Thymus (tissue), 11 donors: ENCODE data around the gene SMIM29. TPM values are rescaled to one million over a fixed set of nuclear protein-coding genes. Genes with fewer than 3 reads are reported as not detected.

ENCODE experiments used
- DNase-seq, 9 donors: peaks; one replicate each; pipeline ENCODE4 v3.0.0-alpha.2; 2013; ENCODE audit warnings: low spot score in 9 of 9, low read depth in 6 of 9, missing footprints in 1 of 9
- H3K27ac ChIP-seq, 2 donors: one replicate each; pipeline ENCODE4 v1.5.1; 2013; ENCODE audit warnings: control low read depth in 1 of 2, low read depth in 1 of 2, low read length in 1 of 2, mild to moderate bottlenecking in 1 of 2, moderate library complexity in 1 of 2
- H3K27me3 ChIP-seq, 2 donors: one replicate each; pipeline ENCODE4 v1.5.1; 2013; ENCODE audit warnings: low read length in 1 of 2; ENCODE audit not compliant: control insufficient read depth in 2 of 2, insufficient read depth in 1 of 2
- H3K36me3 ChIP-seq, 2 donors: one replicate each; pipeline ENCODE4 v1.5.1; 2013; ENCODE audit warnings: low read length in 1 of 2, mild to moderate bottlenecking in 1 of 2, moderate library complexity in 1 of 2; ENCODE audit not compliant: control insufficient read depth in 2 of 2, insufficient read depth in 2 of 2
- H3K4me1 ChIP-seq, 2 donors: one replicate each; pipeline ENCODE4 v1.5.1; 2013; ENCODE audit warnings: low read length in 2 of 2; ENCODE audit not compliant: control insufficient read depth in 2 of 2, insufficient read depth in 2 of 2
- H3K4me3 ChIP-seq, 2 donors: one replicate each; pipeline ENCODE4 v1.5.1; 2013; ENCODE audit warnings: low read length in 2 of 2, control low read depth in 1 of 2, mild to moderate bottlenecking in 1 of 2
- H3K9me3 ChIP-seq, 2 donors: one replicate each; pipeline ENCODE4 v1.5.1; 2013; ENCODE audit warnings: low read length in 1 of 2, mild to moderate bottlenecking in 1 of 2; ENCODE audit not compliant: control insufficient read depth in 2 of 2, insufficient read depth in 1 of 2
- WGBS: extraction: QIAGEN DNeasy Blood & Tissue Kit; methylation state at CpG from one replicate; pipeline ENCODE4 v1.1.7; 2013; 5-methylcytosine and 5-hydroxymethylcytosine counted together
- polyA plus RNA-seq: library from polyadenylated mRNA; stranded (reverse); fragments of 200-250 nt; gene quantifications from one replicate; pipeline ENCODE4 v1.2.3, GENCODE V29; 2013
- total RNA-seq: library from RNA; stranded (reverse); fragments of 120-200 nt; gene quantifications from one replicate; pipeline ENCODE4 v1.2.4, GENCODE V29; 2013
- donor health status: healthy.

SMIM29 gene
- total and polyA plus RNA-seq, 2 donors = 16.4 to 43.3 TPM

DNA sequence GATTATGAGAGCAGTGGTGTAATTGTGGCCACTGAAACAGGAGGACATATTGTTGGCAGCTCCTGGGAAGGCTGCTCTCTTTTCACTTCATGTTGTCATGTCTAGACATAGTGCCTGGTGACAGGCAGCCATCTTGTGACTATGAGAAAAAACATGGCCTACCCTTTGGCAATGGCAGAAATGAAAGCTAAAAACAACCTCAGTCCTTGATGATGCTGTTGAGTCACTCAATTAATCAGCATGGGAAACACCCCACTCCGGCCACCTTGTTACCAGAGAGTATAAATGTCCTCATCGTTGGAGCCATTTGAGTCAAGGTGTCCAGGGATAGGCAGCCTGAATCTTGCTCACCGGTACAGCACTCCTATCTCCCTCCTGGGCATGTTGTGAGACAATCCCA lies 43.3 kb downstream of the SMIM29 start:
- Histone ChIP-seq H3K27ac (no peak overlapping the region), H3K4me3 (no peak overlapping the region), H3K4me1 (no peaks in the 10 kb centered on the region), H3K9me3 (peaks cover 0 to 14% of the 10 kb centered on the region in 2 donors), H3K36me3 (no peaks in the 10 kb centered on the region), H3K27me3 (no peaks in the 10 kb centered on the region)
- WGBS = 99% methylated on average over 3 of the region's 3 CpGs
- no peak for DNase-seq

DNA sequence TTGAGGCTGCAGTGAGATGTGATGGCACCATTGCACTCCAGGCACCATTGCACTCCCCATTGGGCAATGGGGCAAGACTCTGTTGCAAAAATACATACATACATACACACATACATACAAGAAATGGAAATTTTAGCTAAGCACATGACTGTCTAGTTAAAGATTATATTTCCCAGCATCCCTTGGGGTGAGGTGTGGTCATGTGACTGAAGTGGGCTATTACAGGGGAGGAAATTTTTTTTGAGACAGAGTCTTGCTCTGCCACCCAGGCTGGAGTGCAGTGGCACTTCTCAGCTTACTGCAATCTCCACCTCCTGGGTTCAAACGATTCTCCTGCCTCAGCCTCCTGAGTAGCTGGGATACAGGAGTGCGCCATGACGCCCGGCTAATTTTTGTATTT lies 44.1 kb downstream of the SMIM29 start:
- Histone ChIP-seq H3K4me1 (no peaks in the 10 kb centered on the region), H3K27me3 (no peaks in the 10 kb centered on the region), H3K9me3 (peaks cover 0 to 14% of the 10 kb centered on the region in 2 donors), H3K27ac (no peak overlapping the region), H3K4me3 (no peak overlapping the region), H3K36me3 (no peaks in the 10 kb centered on the region)
- 84% methylated on average over 4 of the region's 4 CpGs for WGBS
- DNase-seq = no peak

- Histone ChIP-seq H3K4me1 (no peaks in the 10 kb centered on the region), H3K36me3 (no peaks in the 10 kb centered on the region), H3K27ac (no peak overlapping the region), H3K4me3 (no peak overlapping the region), H3K9me3 (peaks cover 0 to 14% of the 10 kb centered on the region in 2 donors), H3K27me3 (peaks cover 0 to 3% of the 10 kb centered on the region in 2 donors)
- no peak for DNase-seq
- whole genome bisulfite sequencing = 96% methylated on average over 20 of the region's 20 CpGs
Observed at GRCh38 chr6:34202329-34203201, 46.2 kb downstream of the SMIM29 start.

- no peak for DNase-seq
- Histone ChIP-seq H3K27ac (no peak overlapping the region), H3K27me3 (peaks cover 0 to 5% of the 10 kb centered on the region in 2 donors), H3K9me3 (peaks cover 0 to 14% of the 10 kb centered on the region in 2 donors), H3K4me1 (peaks cover 0 to 2% of the 10 kb centered on the region in 2 donors), H3K36me3 (no peaks in the 10 kb centered on the region), H3K4me3 (no peak overlapping the region)
- WGBS = 95% methylated on average over 4 of the region's 4 CpGs
Observed at GRCh38 chr6:34201455-34202107, 47.2 kb downstream of the SMIM29 start.

GRCh38 chr6:34200340-34200971 lies 48.4 kb downstream of the SMIM29 start:
- Histone ChIP-seq H3K36me3 (no peaks in the 10 kb centered on the region), H3K9me3 (peaks cover 0 to 14% of the 10 kb centered on the region in 2 donors), H3K27ac (no peak overlapping the region), H3K27me3 (peaks cover 0 to 15% of the 10 kb centered on the region in 2 donors), H3K4me3 (no peak overlapping the region), H3K4me1 (peaks cover 0 to 10% of the 10 kb centered on the region in 2 donors)
- DNase-seq = no peak
- 93% methylated on average over 5 of the region's 5 CpGs for WGBS

GRCh38 chr6:34196833-34197195 lies 52.0 kb downstream of the SMIM29 start:
- Histone ChIP-seq H3K4me1 (peaks cover 0 to 10% of the 10 kb centered on the region in 2 donors), H3K27ac (no peak overlapping the region), H3K4me3 (peak overlapping the region; percentile 56 to 61), H3K27me3 (peaks cover 0 to 20% of the 10 kb centered on the region in 2 donors), H3K36me3 (no peaks in the 10 kb centered on the region), H3K9me3 (peaks cover 0 to under 1% of the 10 kb centered on the region in 2 donors)
- WGBS = 79% methylated on average over 10 of the region's 10 CpGs
- DNase-seq = no peak

Other genes starting within 250 kb of the SMIM29 start
- gene GRM4, start 102.9 kb downstream of the SMIM29 start, total RNA-seq = 0.14 TPM
- gene GRM4, start 102.9 kb downstream of the SMIM29 start, polyA plus RNA-seq = 0.27 TPM
- 199 TPM for gene HMGA1, start 12.1 kb downstream of the SMIM29 start, total RNA-seq
- gene HMGA1, start 12.1 kb downstream of the SMIM29 start, polyA plus RNA-seq = 55.5 TPM
- 12.7 TPM for gene NUDT3, start 143.7 kb upstream of the SMIM29 start, total RNA-seq
- gene NUDT3, start 143.7 kb upstream of the SMIM29 start, polyA plus RNA-seq = 9.7 TPM
- 2,659 TPM for gene RPS10, start 177.1 kb upstream of the SMIM29 start, total RNA-seq
- 2,778 TPM for gene RPS10, start 177.1 kb upstream of the SMIM29 start, polyA plus RNA-seq
- 1.7 TPM for gene PACSIN1, start 217.1 kb upstream of the SMIM29 start, total RNA-seq
- 1.2 TPM for gene PACSIN1, start 217.1 kb upstream of the SMIM29 start, polyA plus RNA-seq